Measurements from ENCODE around the gene STX7.

DNA sequence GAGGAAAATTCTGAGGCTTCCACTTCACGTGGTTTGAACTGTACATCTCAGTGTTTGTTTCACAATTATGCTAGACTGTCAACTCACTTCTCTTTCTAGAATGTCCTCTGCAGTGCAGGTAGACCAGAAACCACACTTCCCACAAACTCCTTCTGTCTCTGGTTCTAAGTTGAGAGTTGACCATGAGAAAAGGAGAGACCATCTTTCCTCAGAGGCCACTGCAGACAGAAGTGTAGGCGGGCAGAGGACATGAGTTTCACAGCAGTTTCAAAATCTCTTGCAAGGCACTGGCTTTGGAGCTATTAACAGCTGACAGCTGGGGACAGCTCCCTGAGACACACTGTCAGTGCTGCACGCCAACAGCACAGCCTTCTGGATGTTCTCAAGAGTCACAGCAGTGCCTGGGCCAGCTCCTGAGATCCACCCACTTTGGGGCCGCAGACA is 56.2 kb downstream of the STX7 start:
- TF ChIP-seq, protein P1, sequence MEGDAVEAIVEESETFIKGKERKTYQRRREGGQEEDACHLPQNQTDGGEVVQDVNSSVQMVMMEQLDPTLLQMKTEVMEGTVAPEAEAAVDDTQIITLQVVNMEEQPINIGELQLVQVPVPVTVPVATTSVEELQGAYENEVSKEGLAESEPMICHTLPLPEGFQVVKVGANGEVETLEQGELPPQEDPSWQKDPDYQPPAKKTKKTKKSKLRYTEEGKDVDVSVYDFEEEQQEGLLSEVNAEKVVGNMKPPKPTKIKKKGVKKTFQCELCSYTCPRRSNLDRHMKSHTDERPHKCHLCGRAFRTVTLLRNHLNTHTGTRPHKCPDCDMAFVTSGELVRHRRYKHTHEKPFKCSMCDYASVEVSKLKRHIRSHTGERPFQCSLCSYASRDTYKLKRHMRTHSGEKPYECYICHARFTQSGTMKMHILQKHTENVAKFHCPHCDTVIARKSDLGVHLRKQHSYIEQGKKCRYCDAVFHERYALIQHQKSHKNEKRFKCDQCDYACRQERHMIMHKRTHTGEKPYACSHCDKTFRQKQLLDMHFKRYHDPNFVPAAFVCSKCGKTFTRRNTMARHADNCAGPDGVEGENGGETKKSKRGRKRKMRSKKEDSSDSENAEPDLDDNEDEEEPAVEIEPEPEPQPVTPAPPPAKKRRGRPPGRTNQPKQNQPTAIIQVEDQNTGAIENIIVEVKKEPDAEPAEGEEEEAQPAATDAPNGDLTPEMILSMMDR (IDR thresholded peaks at IDR 0.05), result no peak
- TF ChIP-seq POLR2A (IDR thresholded peaks at IDR 0.05), result no peak
- TF ChIP-seq EP300 (IDR thresholded peaks at IDR 0.05), result no peak
